SU-DHL-6 (cell line): ENCODE data around the gene ANXA6.

Experiments used
- EZH2phosphoT487 ChIP-seq: fragments of 200-600 bp; sonication (generic), shearing (Covaris generic); conservative IDR thresholded peaks from 2 replicates; pipeline ENCODE4 v1.6.1; 2018; ENCODE audit warnings: mild to moderate bottlenecking, antibody characterized with exemption, low read length, moderate library complexity, mixed read lengths
- TF ChIP-seq, protein P1 (sequence below): fragments of 200-600 bp; sonication (generic); IDR thresholded peaks from one replicate; pipeline ENCODE4 v1.5.1; 2017; ENCODE audit warnings: antibody characterized with exemption, mild to moderate bottlenecking, low read length, moderate library complexity; ENCODE audit not compliant: insufficient read depth, poor library complexity, severe bottlenecking

- TF ChIP-seq, protein P1, sequence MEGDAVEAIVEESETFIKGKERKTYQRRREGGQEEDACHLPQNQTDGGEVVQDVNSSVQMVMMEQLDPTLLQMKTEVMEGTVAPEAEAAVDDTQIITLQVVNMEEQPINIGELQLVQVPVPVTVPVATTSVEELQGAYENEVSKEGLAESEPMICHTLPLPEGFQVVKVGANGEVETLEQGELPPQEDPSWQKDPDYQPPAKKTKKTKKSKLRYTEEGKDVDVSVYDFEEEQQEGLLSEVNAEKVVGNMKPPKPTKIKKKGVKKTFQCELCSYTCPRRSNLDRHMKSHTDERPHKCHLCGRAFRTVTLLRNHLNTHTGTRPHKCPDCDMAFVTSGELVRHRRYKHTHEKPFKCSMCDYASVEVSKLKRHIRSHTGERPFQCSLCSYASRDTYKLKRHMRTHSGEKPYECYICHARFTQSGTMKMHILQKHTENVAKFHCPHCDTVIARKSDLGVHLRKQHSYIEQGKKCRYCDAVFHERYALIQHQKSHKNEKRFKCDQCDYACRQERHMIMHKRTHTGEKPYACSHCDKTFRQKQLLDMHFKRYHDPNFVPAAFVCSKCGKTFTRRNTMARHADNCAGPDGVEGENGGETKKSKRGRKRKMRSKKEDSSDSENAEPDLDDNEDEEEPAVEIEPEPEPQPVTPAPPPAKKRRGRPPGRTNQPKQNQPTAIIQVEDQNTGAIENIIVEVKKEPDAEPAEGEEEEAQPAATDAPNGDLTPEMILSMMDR = no peak
- TF ChIP-seq EZH2phosphoT487 = no peak
Measured at GRCh38 chr5:151092762-151093161, 64.8 kb downstream of the ANXA6 start.
